GM23248 (cell line): ENCODE data around the gene COQ9. TPM values are rescaled to one million over a fixed set of nuclear protein-coding genes. Genes with fewer than 3 reads are reported as not detected.

Source experiments
- DNase-seq: peaks from one replicate; pipeline ENCODE4 v3.0.0-alpha.2; 2015
- H2AFZ ChIP-seq: fragments of 200-600 bp; sonication (generic); 2 replicates; pipeline ENCODE4 v1.6.1; 2016; ENCODE audit warnings: antibody characterized with exemption
- H3F3A ChIP-seq: fragments of 200-600 bp; sonication (generic); 2 replicates; pipeline ENCODE4 v1.6.1; 2016; ENCODE audit warnings: mild to moderate bottlenecking, antibody characterized with exemption, mixed run types; ENCODE audit not compliant: insufficient read depth
- H3K27ac ChIP-seq: fragments of 200-600 bp; sonication (generic); 2 replicates; pipeline ENCODE4 v1.5.1; 2016; ENCODE audit warnings: mild to moderate bottlenecking
- H3K27me3 ChIP-seq: fragments of 200-600 bp; sonication (generic); replicated peaks from 2 replicates; pipeline ENCODE4 v1.6.1; 2016; ENCODE audit warnings: mild to moderate bottlenecking; ENCODE audit not compliant: insufficient read depth
- H3K36me3 ChIP-seq: fragments of 200-600 bp; sonication (generic); 2 replicates; pipeline ENCODE4 v1.6.1; 2016; ENCODE audit warnings: low read depth, mild to moderate bottlenecking
- H3K4me1 ChIP-seq: fragments of 200-600 bp; sonication (generic); 2 replicates; pipeline ENCODE4 v1.6.1; 2016; ENCODE audit warnings: mild to moderate bottlenecking; ENCODE audit not compliant: insufficient read depth
- H3K4me2 ChIP-seq: fragments of 200-600 bp; sonication (generic); one replicate; pipeline ENCODE4 v1.6.1; 2016; ENCODE audit warnings: mild to moderate bottlenecking; ENCODE audit not compliant: unreplicated experiment
- H3K4me3 ChIP-seq: fragments of 200-600 bp; sonication (generic); 2 replicates; pipeline ENCODE4 v1.5.1; 2016; ENCODE audit warnings: mild to moderate bottlenecking
- H3K79me2 ChIP-seq: fragments of 200-600 bp; sonication (generic); 2 replicates; pipeline ENCODE4 v1.6.1; 2016; ENCODE audit warnings: mild to moderate bottlenecking; ENCODE audit not compliant: insufficient read depth
- H3K9ac ChIP-seq: fragments of 200-600 bp; sonication (generic); 2 replicates; pipeline ENCODE4 v1.6.1; 2016; ENCODE audit warnings: mild to moderate bottlenecking
- H3K9me2 ChIP-seq: fragments of 200-600 bp; sonication (generic); 2 replicates; pipeline ENCODE4 v1.6.1; 2016; ENCODE audit warnings: mixed run types, mild to moderate bottlenecking, moderate library complexity; ENCODE audit not compliant: insufficient read depth
- H3K9me3 ChIP-seq: fragments of 200-600 bp; sonication (generic); one replicate; pipeline ENCODE4 v1.6.1; 2017; ENCODE audit warnings: low read depth
- H4K20me1 ChIP-seq: fragments of 200-600 bp; sonication (generic); 2 replicates; pipeline ENCODE4 v1.6.0; 2016; ENCODE audit not compliant: insufficient read depth
- EZH2 ChIP-seq: fragments of 200-600 bp; sonication (generic); IDR thresholded peaks from 2 replicates; pipeline ENCODE4 v1.6.1; 2018; ENCODE audit warnings: antibody characterized with exemption, mild to moderate bottlenecking; ENCODE audit not compliant: insufficient read depth, poor library complexity, severe bottlenecking
- EZH2phosphoT487 ChIP-seq: fragments of 200-600 bp; sonication (generic); IDR thresholded peaks from 2 replicates; pipeline ENCODE4 v1.6.1; 2018; ENCODE audit warnings: antibody characterized with exemption, moderate library complexity, mild to moderate bottlenecking, low read depth; ENCODE audit not compliant: insufficient read depth
- WGBS, 2 experiments: methylation state at CpG; one replicate each; pipeline ENCODE4 v1.1.6; 2015 to 2017; ENCODE audit warnings: low lambda C conversion rate in 2 of 2, low coverage in 1 of 2; ENCODE audit errors: missing lambda C conversion rate in 2 of 2; 5-methylcytosine and 5-hydroxymethylcytosine counted together
- in situ Hi-C: fragments of 300-500 bp; cut with MboI; formaldehyde crosslinking; loops from 2 replicates; pipeline ENCODE4 v1.15.0; 2020
- polyA plus RNA-seq: library from polyadenylated mRNA; unstranded; fragments of >200 nt; fragmentation: Nextera tagmentation; extraction: Ambion mirVana; gene quantifications from 2 replicates; pipeline ENCODE4 v1.2.1, GENCODE V29; 2016
- total RNA-seq: library from RNA; depleted of rRNA; stranded (reverse); fragments of >200 nt; shearing (Covaris generic); gene quantifications from 2 replicates; pipeline ENCODE4 v1.2.3, GENCODE V29; 2014

Gene COQ9
- total and polyA plus RNA-seq, 2 experiments from 2014 or later = 41.3 to 41.8 TPM

GRCh38 chr16:57474671-57475661, 27.7 kb downstream of the COQ9 start:
- Histone ChIP-seq H3F3A (peaks cover 26% of the 10 kb centered on the region), H3K4me1 (peaks cover 12% of the 10 kb centered on the region), H3K4me3 (no peak overlapping the region), H3K4me2 (no peak overlapping the region), H3K36me3 (peaks cover 17% of the 10 kb centered on the region), H4K20me1 (no peaks in the 10 kb centered on the region), H3K79me2 (peaks cover 40% of the 10 kb centered on the region), H3K27me3 (no peaks in the 10 kb centered on the region), H3K9ac (no peak overlapping the region), H2AFZ (no peak overlapping the region), H3K9me2 (no peaks in the 10 kb centered on the region), H3K27ac (no peak overlapping the region), H3K9me3 (no peaks in the 10 kb centered on the region)
- DNase-seq = no peak
- no peak for TF ChIP-seq EZH2
- no peak for TF ChIP-seq EZH2phosphoT487
- in situ Hi-C loops = no loop called here
- 85 to 90% methylated on average over 26 to 30 of the region's 30 CpGs for WGBS, 2 experiments

GRCh38 chr16:57475711-57476339, 28.5 kb downstream of the COQ9 start:
- H4K20me1 ChIP-seq = no peaks in the 10 kb centered on the region
- TF ChIP-seq EZH2 = no peak
- no peak for TF ChIP-seq EZH2phosphoT487
- DNase-seq = peak; percentile 47
- WGBS, 2 experiments = 74 to 77% methylated on average over 11 to 12 of the region's 12 CpGs
- in situ Hi-C loops = no loop called here
- H3K4me1 ChIP-seq = peaks cover 16% of the 10 kb centered on the region
- H3K9me2 ChIP-seq = no peaks in the 10 kb centered on the region
- H3K27ac ChIP-seq = no peak overlapping the region
- no peak overlapping the region for H3K9ac ChIP-seq
- no peaks in the 10 kb centered on the region for H3K27me3 ChIP-seq
- no peak overlapping the region for H2AFZ ChIP-seq
- H3F3A ChIP-seq = peaks cover 23% of the 10 kb centered on the region
- no peak overlapping the region for H3K4me2 ChIP-seq
- H3K79me2 ChIP-seq = peaks cover 40% of the 10 kb centered on the region
- H3K36me3 ChIP-seq = peaks cover 9% of the 10 kb centered on the region; the same call in 1 of the 2 replicates
- no peaks in the 10 kb centered on the region for H3K9me3 ChIP-seq
- no peak overlapping the region for H3K4me3 ChIP-seq

GRCh38 chr16:57476546-57477410, 29.5 kb downstream of the COQ9 start:
- no peak overlapping the region for H3K27ac ChIP-seq
- peaks cover 9% of the 10 kb centered on the region; the same call in 1 of the 2 replicates for H3K36me3 ChIP-seq
- H3K27me3 ChIP-seq = no peaks in the 10 kb centered on the region
- peaks cover 40% of the 10 kb centered on the region for H3K79me2 ChIP-seq
- no peak for DNase-seq
- 90 to 94% methylated on average over 6 of the region's 6 CpGs for WGBS, 2 experiments
- no peaks in the 10 kb centered on the region for H3K9me2 ChIP-seq
- peaks cover 16% of the 10 kb centered on the region for H3K4me1 ChIP-seq
- 0 out of 2 replicates have a peak, but pooled peaks cover 22% of the 10 kb centered on the region for H3F3A ChIP-seq
- no peaks in the 10 kb centered on the region for H4K20me1 ChIP-seq
- H3K4me3 ChIP-seq = no peak overlapping the region
- in situ Hi-C loops = no loop called here
- H2AFZ ChIP-seq = no peak overlapping the region
- no peak overlapping the region for H3K4me2 ChIP-seq
- no peaks in the 10 kb centered on the region for H3K9me3 ChIP-seq
- H3K9ac ChIP-seq = no peak overlapping the region
- TF ChIP-seq EZH2phosphoT487 = no peak
- no peak for TF ChIP-seq EZH2
